Kidney glomerular epithelial cell (primary cell): ENCODE results near the gene NALCN.

Experiments used
- DNase-seq: peaks from one replicate; lab custom pipeline; 2025; lab: John Stamatoyannopoulos, UW

Gene NALCN

DNA sequence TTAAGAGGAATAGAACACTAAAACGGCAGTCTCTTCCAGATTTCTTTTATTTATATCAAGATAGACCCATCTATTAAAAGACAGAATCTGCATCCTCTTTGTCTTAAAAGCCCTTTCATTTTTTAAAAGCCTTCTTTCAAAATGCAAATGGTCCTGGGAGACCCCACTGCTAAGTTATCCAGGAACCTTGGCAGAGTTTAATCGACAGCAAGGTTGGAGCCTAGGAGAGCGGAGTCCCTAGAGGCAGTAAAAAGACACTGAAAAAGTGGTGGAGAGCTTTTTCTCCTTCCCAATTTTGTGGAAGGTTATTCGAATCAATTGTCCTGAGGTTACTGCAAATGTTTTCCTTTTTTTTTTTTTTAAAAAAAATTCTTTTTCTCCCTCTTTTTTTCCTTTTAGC, 294.7 kb downstream of the NALCN start:
- DNase-seq: no peak

DNA sequence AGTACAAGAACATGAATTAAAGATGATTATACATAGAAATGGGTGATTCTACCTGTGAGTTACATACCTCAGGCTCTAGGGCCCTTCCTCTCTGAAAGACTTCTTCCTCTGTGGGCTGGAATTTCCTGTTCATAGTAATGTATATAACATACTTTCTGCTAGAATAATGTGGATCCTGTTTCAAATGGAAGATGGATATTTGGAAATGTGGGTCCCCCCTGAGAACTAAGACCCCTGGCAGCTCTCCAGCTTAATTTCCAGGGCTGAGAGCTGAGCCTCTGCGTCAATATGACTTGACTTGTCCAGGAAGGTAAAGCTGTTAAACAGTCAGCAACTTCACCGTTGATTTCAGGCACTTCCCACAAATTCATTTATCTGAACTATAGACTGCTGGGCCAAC, 296.3 kb downstream of the NALCN start:
- no peak for DNase-seq

DNA sequence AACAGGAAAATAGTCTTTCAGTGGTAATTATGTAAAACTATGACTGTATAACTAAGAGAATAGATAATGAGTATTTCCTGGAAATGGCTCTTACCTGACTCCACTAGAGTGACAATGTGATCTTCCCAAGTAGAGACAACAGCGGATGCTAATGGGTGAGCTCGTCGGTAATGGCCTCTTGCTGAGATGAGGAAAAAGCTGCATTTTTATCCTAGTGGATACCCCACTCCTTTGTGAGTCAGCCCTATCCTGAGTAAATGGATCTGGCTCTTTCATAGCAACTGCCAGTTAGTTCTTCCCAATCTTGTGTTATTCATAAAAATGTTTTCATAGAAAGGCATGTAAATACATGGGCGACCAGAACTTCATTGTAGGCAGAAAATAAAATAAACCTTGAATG, 299.5 kb downstream of the NALCN start:
- DNase-seq: no peak

DNA sequence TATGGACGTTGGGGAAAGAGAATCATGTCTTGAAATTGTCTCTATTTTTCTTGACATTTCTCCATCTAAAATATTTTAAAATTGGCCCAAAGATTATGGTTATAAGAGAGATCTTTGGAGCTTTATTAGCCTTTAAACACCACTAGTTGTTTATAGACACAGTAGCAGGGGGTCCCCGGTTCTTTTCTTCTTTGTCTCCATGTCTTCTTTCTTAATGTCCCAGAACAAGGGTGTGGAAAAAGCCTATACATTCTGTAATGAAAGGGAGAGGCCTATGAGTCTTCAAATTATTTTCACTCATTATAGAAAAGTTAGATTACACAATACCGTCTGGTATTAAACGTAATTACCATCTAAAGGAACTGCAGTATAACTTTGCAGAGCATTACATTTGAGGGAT, 300.0 kb downstream of the NALCN start:
- no peak for DNase-seq

DNA sequence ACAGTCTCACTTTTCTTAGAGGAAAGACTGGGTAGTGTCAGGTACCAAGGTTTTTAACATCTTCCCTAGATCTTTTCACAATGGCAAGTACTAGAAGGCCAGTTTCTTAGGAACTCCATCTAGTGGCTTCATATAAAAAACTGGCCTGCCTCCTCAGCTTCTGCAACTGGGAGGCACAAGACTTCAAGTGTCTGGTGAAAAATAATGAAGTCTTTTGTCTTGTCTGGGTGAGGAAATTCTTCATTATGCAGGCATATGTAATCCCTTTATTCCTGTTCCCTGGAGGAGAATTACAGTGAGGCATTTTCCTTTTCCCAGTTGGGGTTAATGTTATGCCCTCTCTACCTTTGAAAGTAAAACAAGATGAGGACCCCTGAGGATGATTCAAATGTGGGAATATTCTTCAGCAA, 300.5 kb downstream of the NALCN start:
- no peak for DNase-seq

DNA sequence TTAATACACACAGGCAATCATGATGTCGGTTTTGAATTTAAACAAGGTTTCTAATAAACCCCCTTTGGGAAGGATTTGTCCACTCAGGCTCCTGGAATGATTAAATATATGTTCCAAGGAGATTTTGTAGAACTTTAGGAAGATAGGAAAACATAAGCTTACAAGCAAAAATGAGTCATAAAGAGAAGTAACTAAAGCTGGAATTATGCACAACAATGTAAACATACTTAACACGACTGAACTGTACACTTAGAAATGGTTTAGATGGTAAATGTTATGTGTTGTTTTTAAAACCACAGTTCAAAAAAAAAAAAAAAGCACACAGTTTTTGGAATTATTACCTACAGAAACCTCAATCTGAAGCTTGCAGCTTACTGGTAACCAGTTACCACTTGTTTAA, 304.4 kb downstream of the NALCN start:
- no peak for DNase-seq

DNA sequence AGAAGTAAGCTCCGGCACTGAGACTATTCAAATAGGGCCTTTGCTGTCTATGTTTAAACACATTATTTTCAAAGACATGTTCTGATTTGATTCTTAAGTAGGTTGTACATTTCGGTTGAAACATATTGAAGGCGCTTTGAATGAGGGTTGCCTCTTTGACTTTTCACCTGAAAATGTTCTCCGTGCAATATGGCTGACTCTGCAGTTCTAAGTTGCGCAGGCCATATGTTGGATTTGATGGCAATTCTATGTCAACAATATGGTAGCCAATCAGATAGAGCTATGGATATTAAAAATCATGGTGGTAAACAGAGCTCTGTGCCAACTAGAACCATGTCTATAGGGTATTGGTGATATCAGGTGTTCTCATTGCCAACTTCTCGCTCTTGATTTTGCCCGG, 307.3 kb downstream of the NALCN start:
- DNase-seq: no peak

DNA sequence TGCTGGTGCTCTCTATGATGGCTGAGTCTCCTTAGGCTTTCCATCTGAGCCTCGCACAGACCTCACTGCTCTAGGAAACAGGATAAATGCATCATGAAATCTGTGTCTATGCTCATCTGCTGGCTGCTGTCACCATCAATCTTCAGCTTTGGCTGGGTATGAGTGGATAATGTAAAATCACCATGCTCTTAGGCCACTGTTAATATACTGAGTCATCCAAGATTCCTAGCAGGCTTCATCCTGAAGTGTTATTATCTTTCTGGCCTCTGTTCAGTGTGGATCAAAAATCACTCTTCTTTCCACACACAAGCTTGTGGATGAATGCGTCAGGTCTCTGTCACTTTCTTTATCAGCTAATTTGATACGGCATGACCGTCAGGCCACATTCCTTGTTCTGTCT, 317.4 kb downstream of the NALCN start:
- DNase-seq: no peak

DNA sequence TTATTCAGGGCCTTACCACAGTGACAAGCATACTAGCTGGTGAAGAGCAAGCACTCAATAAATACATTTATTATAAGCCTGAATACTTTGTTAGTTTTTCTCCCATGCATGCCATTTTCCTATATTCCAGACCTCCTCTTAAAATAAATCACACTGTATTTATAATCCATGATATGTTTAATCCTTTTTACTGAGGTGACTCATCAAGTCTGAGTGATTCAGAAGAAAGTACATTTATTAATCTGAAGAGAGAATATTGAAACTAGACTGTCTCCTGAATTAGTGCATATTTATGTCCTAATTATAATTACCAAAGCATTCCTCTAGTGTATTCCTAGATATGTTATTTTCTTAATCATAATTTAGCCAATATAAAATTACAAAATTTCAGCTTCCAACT, 323.3 kb downstream of the NALCN start:
- no peak for DNase-seq

DNA sequence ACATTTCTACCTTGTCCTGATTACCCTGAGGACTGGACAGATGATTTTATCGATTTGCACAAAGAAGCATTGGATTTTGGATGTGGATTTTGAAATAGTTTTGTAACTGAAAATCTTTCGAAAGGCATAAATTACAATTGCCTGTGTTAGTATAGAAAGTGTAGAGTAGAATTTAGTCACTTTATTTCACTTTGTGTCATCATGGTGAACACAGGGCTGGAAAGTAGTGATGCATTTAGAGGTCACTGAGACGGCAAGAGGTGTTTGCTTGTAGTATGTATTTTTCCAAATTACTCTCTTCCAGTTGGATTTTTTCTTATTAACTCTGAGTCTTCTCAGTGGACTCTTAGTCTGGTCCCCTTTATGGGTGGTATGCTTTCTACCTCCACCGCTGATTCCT, 326.0 kb downstream of the NALCN start:
- DNase-seq: no peak

DNA sequence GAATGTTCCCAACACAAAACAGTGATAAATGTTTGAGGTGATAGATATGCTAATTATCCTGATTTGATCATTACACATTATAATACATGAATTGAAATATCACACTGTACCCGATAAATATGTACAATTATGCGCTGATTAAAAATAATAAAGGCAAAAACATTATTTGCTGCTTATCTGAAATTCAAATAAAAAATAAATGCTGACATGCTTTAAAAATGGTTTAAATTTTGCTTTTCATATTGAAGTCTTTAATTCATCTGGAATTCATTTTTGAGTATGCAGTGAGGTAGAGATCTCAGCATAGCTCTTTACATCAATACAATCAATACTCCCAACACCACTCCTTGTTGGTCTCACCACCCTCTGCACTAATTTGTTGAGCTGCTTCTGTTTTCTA, 330.8 kb downstream of the NALCN start:
- DNase-seq: no peak

DNA sequence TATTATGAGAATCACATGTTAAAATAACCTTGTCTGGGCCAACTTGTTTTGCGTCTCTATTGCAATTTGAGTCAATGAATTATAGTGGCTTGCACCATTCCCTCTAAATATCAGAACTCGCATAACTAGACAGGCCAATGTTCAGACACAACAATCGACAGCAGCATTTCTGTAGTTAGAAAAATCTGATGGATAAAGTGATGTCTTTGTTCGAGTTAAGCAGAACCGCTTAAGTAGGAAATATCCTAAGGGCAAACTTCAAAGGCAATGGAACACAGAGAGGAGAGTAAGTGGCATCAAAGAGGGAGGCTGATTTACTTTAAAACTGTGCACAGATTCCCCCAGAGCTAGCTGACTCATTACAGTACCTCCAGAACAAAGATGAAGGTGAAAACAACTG, 333.9 kb downstream of the NALCN start:
- no peak for DNase-seq

DNA sequence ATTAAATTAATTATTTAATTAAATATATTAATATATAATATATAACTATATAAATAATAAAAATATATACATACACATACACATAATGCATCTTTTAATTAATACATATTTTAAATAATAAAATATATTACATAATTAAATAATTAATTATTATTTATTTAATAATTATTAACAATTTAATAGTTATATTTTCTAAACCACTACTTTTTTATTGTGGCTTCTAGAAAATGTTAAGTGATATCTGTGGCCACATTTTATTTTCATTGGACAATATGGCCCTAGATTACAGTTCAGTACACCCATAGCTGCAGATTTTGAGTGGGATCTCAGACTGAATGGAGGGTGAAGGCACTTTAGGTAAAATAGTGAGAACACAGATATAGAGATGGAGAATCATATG, 335.7 kb downstream of the NALCN start:
- no peak for DNase-seq

DNA sequence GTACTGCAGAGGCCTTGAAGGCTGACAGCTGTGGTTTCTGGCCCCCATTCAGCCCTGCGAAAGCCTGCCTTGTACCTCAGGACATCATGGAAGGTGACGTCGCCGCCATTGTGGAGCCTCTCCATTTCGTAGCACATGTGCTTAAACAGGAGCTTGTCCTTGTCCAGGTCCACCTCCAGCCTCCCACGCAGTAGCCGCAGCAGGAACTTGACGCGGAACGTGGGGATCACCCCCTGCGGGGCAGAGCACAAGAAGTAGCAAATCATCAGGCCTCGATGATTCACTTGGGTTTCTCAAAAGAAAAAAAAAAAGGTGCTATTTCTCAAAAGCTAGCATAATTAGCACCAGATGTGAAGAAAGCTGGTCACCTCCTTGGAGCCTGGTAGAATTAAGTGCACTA, 351.0 kb downstream of the NALCN start:
- DNase-seq: no peak

DNA sequence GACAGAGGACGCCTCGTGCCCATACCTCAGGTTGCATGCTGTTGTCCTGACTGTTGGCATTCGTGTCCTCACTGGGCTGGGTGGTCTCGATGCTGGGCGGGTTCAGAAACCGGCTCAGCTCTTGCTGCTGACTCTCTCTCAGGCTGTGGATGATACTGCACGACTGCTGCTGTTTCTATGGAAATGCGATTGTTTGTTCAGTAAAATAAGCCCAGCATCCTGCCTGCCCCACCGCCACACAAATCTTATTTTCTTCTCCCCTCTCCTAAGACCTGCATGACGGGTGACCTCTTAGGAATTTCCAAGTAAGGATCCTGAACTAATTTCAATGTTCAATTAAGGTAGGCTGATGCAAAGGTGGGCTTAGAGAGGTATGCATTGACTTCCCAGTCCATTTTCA, 356.5 kb downstream of the NALCN start:
- no peak for DNase-seq

DNA sequence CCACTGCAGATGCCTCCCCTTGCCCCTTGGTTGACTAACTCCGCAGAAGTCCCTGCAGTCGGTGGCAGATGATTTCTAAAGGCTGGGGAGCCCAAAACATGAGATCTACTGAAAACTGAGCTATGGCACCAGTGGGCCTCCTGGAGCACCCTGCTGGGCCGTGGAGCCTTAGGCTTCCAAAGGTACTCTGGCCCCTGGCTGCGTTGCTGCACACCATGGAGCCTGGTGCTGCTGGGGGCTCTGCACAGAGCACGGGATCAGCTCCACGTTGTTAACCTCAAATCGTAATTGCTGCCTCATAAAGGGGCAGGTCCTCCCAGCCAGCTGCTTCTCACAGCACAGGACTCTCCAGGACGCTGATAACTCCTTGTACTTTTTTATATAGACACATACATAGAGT, 357.5 kb downstream of the NALCN start:
- DNase-seq: no peak

DNA sequence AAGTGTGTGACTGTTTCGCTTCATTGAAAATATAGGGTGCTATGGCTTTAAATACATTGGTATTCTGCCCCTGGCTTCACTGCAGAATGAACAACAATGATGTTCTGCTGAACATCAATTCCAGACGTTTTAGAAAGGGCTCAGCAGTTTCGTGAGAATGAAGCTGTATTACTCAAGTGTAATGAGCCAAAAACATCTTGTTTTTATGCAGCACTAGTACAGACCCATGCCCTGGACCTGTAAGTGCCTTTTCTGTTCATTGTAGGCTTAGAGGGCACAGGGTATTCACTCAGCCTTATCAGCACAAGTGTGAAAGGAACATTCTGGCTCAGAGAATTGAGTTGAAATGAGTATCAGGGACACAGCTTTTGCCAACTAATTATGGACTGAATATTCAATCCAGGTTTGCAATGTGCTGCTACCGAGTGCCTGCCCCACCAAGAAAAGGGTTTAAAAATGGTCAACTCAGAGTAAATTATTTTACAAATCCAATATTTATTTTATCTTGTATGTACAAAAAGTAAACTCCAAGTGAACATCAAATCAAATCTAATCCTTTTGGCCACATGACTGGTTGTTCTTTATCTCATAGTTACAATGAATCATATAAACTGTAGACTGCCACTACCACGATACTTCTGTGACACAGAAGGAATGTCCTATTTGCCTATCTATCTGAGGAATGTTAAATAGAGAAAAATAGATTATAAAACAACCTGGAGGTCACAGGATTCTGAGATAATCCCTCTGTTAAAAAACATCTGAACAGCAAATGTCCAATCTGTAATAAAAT, 362.8 kb downstream of the NALCN start:
- DNase-seq: no peak

DNA sequence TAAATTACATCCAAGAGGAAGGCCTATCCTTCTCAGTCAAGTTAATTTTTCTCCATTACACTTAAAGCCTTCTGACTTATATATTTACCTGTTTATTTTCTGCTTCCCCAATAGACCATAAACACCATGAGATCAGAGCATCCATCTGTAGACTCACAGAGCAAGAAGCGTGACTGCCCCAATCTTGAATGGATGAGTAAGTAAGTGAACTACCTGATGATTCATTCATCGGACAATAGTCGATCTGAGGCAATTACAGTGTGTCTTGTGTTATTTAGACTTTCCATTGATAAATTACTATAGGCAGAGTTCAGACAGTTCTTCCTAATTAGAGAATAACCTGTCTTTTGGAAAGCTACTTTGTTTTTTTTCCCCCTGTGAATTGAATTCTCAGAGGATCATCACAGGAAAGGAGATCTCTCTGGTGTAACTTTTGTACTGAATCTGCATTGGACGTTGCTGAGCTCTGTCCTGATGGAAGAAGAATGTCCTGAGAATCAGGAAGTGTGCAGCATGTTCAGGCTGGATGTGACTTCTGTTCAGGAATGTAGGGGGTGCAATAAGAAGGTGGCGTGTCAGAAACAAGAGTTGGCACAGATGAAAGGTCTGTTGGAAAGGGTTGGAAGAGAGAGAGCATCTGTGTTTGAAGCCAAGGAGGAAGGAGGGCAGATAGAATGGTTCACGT, 367.0 kb downstream of the NALCN start:
- DNase-seq: no peak

DNA sequence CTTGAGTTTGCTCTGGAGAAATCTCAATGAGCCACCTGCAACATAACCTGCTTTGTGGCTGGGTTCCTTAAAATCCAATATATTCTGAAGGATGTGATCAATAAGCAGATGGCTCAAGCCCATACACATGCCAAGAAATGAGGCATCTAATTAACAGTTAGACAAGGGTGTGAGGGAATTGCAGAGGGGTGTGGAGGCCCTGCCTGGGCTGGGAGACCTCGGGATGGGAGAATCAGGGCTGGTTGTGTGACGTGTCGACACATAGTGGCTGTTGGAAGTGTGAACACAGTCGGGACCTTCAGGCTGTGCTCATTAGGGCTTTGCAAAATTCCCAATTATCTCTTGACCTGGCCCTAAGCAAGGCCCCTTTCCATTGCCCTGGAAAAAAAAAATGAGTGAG, 379.8 kb downstream of the NALCN start:
- DNase-seq: no peak

DNA sequence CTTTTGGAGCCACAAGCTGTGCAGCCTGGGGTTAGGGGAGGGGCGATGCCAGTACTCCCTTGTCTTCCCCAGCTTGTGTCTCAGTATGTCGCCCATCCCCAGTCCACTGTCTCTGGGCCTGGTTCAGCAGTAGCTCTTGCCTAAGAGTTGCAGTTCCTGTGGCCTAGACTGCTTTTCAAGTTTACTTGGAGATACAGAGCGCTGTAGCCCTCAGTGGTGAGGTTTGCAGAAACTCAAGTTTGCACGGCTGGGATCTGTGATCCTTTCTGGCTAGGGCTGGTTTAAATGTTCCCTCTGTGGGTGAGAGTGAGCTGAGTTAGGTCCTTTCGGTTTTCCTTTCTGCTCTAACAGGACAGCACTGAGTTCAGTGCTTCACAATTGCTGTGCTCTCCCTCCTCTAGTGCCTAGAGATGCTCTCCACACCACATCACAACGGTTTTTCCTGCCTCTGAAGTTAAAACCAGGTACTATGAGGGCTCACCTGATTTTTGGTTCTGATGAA, 381.1 kb downstream of the NALCN start:
- DNase-seq: no peak

DNA sequence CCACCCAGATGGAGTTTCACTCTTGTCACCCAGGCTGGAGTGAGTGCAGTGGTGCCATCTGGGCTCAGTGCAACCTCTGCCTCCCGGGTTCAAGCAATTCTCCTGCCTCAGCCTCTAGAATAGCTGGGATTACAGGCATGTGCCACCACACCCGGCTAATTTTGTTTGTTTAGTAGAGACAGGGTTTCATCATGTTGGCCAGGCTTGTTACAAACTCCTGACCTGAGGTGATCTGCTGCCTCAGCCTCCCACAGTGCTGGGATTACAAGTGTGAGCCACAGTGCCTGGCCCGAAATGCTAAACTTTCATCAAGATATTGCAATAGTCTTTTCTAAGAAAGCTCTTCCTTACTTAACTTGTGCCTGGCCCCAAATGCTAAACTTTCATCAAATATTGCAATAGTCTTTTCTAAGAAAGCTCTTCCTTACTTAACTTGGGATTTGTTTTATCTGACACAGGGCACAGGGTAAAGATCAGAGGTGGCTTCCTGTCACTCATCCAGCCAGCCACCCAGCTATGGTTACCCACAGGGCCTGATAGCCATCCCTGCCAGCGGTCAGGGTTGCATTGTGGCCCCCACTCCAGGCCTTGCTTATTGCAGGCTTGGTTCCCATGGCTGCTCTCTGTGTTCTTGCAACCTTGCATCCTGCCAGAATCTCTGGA, 389.4 kb downstream of the NALCN start:
- no peak for DNase-seq

DNA sequence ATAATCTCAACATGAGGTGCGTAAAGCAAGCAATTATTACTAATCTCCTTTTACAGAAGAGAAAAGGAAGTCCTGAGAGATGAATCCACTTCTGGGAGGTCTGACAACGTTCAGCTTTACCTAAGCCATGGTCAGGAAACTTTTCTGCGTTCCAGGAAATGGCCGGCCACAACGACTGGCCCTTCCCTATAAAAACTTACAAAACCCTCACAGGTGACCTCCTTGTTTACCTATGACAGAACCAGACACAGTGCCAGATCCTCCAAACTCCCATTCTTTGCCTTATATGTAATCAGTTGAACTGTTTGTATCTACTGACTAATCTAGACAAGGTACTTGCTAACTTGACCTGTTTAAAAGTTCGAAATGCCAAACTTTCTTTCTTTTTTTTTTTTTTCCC, 390.0 kb downstream of the NALCN start:
- no peak for DNase-seq

DNA sequence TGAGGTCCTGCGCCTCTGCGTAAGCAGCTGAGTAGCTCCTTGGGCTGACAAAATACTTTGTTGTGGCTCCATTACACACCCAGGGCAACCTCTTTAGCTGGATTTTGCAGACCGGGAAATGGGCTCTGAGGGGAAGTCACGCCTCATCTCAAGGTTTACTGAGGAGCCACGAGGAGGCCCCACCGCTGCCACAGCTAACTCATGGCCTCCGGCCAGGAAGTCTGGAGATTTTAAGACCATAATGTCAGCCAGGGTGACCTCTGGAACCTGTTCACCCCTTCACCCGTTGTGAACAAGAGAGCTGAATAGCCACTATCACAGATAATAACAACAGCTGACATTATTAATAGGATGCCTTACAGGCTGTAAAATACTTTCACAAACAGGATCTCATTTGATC, 390.4 kb downstream of the NALCN start:
- DNase-seq: no peak
